NB4 (cell line): Measurements from ENCODE around the gene ZKSCAN8.

ENCODE experiments used
- DNase-seq: peaks from one replicate; pipeline ENCODE4 v3.0.0; 2010; ENCODE audit warnings: low read depth
- H3K4me3 ChIP-seq: one replicate; pipeline ENCODE4 v1.5.1; 2011; ENCODE audit warnings: mild to moderate bottlenecking, low read depth, low read length, moderate library complexity
- MYC ChIP-seq: IDR thresholded peaks from 2 replicates; pipeline ENCODE4 v1.6.1; 2011; ENCODE audit warnings: low read depth, low read length
- POLR2A ChIP-seq: IDR thresholded peaks from 2 replicates; pipeline ENCODE4 v1.6.1; 2011; ENCODE audit warnings: mild to moderate bottlenecking; ENCODE audit not compliant: insufficient read length; ENCODE audit errors: extremely low read depth
- TF ChIP-seq, protein P1 (sequence below): IDR thresholded peaks from one replicate; pipeline ENCODE4 v1.5.1; 2012; ENCODE audit warnings: low read depth, low read length
- TF ChIP-seq, protein P2 (sequence below): IDR thresholded peaks from 2 replicates; pipeline ENCODE4 v1.6.1; 2011; ENCODE audit warnings: low read depth, low read length

The ZKSCAN8 gene

DNA sequence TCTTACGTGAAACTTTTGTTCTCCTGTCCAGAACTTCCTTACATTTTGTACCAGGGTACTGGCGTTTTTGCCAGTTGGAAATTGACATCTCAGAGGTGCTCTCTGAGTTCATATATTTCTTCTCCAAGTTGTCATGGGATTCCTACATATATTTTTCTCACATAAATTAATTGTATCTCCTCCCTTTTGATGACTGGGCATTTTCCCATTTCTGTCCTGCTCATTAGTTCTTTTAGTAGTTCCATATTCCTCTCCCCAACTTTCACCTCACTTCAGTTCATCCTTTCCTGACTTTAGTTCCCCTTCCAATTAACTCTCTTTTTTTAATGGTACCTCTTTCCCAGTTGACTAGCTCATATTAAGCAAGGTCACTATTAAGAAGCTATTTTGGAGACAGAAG, 10.8 kb downstream of the ZKSCAN8 start:
- TF ChIP-seq POLR2A (no peak), MYC (no peak)
- TF ChIP-seq, protein P1, sequence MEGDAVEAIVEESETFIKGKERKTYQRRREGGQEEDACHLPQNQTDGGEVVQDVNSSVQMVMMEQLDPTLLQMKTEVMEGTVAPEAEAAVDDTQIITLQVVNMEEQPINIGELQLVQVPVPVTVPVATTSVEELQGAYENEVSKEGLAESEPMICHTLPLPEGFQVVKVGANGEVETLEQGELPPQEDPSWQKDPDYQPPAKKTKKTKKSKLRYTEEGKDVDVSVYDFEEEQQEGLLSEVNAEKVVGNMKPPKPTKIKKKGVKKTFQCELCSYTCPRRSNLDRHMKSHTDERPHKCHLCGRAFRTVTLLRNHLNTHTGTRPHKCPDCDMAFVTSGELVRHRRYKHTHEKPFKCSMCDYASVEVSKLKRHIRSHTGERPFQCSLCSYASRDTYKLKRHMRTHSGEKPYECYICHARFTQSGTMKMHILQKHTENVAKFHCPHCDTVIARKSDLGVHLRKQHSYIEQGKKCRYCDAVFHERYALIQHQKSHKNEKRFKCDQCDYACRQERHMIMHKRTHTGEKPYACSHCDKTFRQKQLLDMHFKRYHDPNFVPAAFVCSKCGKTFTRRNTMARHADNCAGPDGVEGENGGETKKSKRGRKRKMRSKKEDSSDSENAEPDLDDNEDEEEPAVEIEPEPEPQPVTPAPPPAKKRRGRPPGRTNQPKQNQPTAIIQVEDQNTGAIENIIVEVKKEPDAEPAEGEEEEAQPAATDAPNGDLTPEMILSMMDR = no peak
- TF ChIP-seq, protein P2, sequence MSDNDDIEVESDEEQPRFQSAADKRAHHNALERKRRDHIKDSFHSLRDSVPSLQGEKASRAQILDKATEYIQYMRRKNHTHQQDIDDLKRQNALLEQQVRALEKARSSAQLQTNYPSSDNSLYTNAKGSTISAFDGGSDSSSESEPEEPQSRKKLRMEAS = no peak
- no peak for DNase-seq
- H3K4me3 ChIP-seq = no peak overlapping the region

DNA sequence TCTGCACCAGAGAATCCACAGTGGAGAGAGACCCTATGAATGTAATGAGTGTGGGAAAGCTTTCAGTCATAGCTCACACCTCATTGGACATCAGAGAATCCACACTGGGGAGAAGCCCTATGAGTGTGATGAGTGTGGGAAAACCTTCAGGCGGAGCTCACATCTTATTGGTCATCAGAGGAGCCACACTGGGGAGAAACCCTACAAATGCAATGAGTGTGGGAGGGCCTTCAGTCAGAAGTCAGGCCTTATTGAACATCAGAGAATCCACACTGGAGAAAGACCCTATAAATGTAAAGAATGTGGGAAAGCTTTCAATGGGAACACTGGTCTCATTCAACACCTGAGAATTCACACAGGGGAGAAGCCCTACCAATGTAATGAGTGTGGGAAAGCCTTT, 11.9 kb downstream of the ZKSCAN8 start:
- no peak overlapping the region for H3K4me3 ChIP-seq
- no peak for DNase-seq
- TF ChIP-seq, protein P1 = no peak
- no peak for TF ChIP-seq POLR2A
- TF ChIP-seq, protein P2 = no peak
- TF ChIP-seq MYC = no peak

DNA sequence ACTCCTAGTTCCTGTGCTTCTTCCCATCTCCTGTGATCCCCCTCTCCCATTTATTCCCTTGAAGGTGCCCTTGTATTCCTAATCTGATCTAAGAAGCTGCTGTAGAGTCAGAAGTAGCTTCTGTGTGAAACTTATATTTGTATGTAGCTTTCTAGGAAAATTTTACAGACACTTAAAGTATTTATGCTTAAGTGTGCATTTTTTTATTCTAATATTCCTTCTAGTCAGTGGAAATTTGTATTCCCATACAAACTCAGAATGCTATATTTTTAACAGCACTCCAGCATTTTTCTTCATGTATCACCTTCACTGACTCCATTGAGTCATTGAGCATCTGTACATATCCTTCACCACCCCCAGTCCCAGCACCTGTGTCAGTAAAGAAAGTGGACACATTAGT, 12.7 kb downstream of the ZKSCAN8 start:
- no peak for DNase-seq
- TF ChIP-seq, protein P2 = no peak
- TF ChIP-seq, protein P1 = no peak
- TF ChIP-seq MYC (no peak), POLR2A (no peak)
- no peak overlapping the region for H3K4me3 ChIP-seq

DNA sequence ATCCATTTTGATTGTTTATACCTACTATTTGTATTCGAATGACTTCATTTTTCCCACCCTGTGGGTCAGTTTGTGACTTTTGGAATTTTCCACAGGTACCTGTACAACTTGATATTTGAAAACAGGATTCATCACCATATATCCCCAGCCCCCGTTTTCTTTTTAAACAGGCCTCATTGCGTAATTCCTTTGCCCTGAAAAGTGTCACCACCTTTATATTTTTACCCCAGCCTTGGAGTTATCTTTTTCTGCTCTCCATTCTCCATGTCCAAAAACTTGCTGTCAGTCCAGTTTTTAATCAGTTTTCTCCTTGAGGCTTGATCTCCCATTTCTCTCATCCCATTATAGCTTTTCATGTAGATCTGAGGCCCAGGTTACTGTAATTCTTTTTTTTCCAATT, 16.6 kb downstream of the ZKSCAN8 start:
- no peak overlapping the region for H3K4me3 ChIP-seq
- TF ChIP-seq, protein P2 = no peak
- TF ChIP-seq MYC = no peak
- TF ChIP-seq, protein P1 = no peak
- no peak for TF ChIP-seq POLR2A
- DNase-seq = no peak

DNA sequence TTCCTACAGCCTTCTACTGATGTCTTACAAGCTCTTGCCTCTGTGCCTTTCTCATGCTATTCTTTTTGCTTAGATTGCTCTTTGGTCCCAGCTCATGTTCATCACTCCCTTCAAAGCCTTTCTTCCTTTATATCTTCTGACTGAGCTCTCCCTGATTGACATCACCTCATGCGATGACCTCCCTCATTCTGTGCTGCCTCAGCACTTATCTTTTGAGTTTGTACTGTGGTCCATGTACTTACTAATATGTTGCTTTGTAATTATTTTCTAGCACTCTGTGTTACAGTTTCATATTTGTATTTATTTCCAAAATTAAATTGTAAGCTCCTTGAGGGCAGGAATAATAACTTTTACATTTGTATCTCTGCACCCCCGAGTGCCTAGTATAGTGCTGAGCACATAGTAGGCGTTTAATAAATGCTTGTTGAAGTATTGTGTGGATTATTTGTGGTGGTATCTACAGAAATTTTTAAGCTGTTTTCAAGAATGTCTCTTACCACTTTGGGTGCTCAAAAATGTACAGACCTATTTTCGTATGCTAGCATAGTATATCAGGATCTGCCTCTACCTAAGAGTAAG, 17.4 kb downstream of the ZKSCAN8 start:
- TF ChIP-seq POLR2A (no peak), MYC (no peak)
- TF ChIP-seq, protein P1 = no peak
- TF ChIP-seq, protein P2 = no peak

DNA sequence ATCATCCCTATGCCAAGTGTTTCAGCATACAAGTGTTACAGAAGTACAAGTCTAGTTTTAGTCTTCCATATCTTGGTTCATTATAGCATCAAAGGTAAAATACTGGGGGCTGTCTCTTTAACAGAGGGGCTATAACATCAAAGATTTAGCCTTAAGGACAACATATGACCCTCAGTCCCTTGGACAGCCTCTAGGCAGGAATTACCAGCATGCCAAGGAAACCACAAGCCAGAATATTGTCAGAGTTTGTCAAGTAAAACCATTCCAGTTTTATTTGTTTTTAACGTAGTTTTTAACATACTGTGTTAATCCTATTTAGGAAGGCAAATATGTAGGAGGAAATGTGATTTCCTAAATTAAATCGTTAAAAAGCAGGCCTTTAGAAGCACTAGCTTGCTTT, 18.6 kb downstream of the ZKSCAN8 start:
- DNase-seq = no peak
- TF ChIP-seq MYC (no peak), POLR2A (no peak)
- TF ChIP-seq, protein P2 = no peak
- TF ChIP-seq, protein P1 = no peak
- H3K4me3 ChIP-seq = no peak overlapping the region

More for the DNA sequence above, 17.4 kb downstream of the ZKSCAN8 start:
- no peak for DNase-seq
- H3K4me3 ChIP-seq = no peak overlapping the region
